AG09309 (cell line): ENCODE data around the gene ZNF593OS.

Experiments
- DNase-seq: peaks from one replicate; pipeline ENCODE4 v3.0.0-alpha.2; 2010; ENCODE audit warnings: low read depth
- H3K4me3 ChIP-seq: 2 replicates; pipeline ENCODE4 v1.5.1; 2011; ENCODE audit warnings: mild to moderate bottlenecking, low read depth, low read length, moderate library complexity; ENCODE audit not compliant: control insufficient read depth
- TF ChIP-seq, protein P1 (sequence below): IDR thresholded peaks from 2 replicates; pipeline ENCODE4 v1.5.1; 2011; ENCODE audit warnings: mild to moderate bottlenecking, low read depth, low read length, inconsistent platforms; ENCODE audit not compliant: insufficient read depth, control insufficient read depth; ENCODE audit errors: missing control alignments

The ZNF593OS gene

DNA sequence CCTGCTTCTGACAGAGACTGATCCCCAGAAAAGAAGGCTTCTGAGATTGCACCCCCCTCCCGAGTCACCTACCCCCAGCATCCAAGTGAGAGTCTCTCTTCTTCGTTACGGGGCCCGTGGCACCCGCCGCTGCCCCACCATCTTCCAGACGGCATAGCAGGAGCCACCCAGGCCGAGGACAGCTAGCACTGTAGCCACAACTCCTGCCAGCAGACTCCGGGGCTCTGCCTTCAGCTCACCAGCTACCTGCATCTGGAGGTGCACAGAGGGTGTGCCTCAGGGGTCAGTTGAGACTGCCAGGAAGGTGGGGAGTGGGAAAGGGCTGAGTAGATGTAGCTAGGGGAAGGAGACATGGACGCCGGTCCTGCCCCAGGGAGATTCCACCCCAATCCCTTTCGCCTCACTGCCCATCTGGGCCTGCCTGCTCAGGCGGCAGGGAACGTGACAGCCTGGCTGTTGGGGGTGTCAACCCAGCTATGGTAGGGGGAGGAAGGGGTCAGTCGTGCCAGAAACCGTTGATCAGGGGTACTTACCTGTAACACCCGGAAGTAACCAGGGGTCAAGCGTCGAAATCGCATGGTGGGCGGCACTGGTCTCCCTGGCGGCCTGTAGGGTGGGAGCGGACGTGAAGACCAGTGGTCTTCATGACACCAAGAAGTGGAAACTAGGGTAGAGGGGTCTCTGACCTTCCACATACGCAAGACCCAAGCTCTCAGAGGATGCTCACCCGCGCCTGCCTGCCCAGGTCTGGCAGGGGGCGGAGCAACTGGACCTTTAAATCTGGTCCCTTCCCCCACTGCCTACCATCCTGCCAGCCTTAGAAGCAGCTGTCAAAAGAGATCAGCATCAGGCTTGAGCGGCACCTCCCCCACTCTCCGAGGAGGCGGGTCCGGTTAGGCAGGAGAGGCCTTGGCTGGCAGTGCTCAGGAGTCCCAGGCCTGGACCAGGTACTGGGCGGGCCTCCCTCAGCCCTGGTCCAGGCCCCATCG is at the start of gene ZNF593OS:
Gene ZNF593OS (minus strand): TSS at position 749 of the 989 bp plus-strand sequence. CDS start 171 bp downstream, at position 578.
- TF ChIP-seq, protein P1, sequence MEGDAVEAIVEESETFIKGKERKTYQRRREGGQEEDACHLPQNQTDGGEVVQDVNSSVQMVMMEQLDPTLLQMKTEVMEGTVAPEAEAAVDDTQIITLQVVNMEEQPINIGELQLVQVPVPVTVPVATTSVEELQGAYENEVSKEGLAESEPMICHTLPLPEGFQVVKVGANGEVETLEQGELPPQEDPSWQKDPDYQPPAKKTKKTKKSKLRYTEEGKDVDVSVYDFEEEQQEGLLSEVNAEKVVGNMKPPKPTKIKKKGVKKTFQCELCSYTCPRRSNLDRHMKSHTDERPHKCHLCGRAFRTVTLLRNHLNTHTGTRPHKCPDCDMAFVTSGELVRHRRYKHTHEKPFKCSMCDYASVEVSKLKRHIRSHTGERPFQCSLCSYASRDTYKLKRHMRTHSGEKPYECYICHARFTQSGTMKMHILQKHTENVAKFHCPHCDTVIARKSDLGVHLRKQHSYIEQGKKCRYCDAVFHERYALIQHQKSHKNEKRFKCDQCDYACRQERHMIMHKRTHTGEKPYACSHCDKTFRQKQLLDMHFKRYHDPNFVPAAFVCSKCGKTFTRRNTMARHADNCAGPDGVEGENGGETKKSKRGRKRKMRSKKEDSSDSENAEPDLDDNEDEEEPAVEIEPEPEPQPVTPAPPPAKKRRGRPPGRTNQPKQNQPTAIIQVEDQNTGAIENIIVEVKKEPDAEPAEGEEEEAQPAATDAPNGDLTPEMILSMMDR: no peak
- peak within 1 kb of the TSS; percentile 94 for H3K4me3 ChIP-seq
- DNase-seq: no peak

DNA sequence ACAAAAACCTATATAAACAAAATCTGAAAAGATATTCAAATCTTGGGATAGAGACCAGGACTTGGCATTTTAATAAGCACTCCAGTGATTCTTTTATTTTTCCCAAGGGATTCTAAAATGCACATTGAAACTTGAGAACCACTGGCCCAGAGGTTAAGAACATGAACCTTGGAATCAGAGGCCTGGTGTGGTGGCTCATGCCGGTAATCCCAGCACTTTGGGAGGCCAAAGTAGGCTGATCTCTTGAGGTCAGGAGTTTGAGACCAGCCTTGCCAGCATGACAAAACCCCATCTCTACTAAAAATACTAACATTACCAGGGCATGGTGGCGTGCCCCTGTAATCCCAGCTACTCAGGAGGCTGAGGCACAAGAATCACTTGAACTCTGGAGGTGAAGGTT is 49.5 kb upstream of the ZNF593OS start:
- DNase-seq: no peak
- no peak overlapping the region for H3K4me3 ChIP-seq
- TF ChIP-seq, protein P1: no peak

DNA sequence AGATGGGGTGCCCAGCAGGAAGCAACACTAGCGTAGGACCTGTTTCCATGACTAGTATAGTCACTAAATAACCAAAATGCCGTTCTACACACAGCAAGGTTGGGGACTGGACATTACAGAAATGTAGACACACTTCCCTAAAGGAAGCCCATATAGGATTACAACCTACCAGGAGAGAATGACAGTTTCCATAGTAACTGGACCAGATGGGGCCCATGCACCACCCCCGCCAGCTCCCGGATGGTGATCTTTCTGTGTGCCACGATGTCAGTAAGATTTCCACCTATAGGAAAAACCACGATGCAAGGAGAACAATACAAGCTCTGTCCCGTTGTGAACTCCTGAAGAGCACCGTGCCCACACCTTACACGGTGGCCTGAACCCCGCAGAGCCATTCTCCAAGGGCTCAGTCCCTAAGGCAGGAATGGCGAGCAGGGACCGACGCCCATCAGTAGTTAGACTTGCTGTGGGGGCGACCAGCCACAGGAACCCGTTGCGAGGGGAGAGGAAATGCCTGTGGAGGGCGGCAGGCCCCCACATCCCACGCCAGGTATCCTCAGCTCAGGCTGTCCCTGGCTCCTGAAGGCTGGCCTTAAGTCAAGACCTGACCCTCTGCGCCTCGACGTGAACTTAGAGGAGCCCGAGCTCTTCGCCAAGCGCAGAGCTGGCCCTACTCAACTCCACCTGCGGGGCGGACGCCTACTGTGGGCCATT is 48.7 kb upstream of the ZNF593OS start:
- no peak for DNase-seq
- H3K4me3 ChIP-seq: no peak overlapping the region
- TF ChIP-seq, protein P1: no peak

DNA sequence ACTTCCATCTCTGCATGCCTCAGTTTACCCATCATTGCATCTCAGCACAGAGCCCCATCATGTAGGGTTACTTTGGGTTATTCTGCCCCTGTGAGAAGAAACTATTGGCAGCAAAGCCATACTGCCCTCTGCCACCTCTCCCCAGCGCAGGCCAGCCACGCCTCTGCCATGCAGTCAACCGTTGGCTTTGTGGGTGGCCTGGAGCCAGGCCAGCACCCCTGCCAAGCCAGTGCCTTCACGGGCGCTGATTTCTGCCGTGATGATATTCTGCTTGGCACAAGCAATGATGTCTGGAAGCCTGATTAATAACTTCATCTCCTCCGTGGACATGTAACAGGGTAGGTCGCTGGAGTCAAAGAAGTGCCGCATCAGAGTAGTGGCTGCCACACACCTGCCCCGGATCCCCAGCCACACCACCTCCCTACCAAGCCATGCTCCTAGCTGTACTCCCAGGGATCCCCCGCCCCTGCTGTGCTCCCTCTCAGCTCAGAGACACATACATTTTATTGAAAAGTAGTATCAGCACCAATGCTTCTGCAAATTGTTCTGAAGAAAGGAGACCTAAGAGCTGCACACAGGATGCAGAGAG is 47.4 kb upstream of the ZNF593OS start:
- TF ChIP-seq, protein P1: no peak
- H3K4me3 ChIP-seq: no peak overlapping the region
- no peak for DNase-seq

DNA sequence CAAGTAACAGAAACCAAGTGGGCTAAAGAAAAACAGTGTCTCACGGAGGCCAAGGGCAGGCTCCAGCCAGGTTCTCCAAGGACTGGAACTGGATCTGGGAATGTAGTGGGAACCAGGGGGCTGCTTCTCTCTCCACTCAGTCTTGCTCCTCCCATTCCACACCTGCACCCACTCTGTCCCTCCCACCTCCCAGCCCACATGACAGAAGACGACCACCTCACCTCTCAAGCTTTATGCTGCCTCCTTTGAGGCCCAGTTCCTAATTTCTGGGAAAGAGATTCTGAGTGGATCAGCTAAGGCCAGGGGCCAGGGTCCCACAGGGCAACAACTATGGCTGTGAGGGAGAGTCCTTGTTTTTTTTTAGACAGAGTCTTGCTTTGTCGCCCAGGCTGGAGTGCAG is 43.6 kb upstream of the ZNF593OS start:
- TF ChIP-seq, protein P1: no peak
- no peak for DNase-seq
- H3K4me3 ChIP-seq: no peak overlapping the region

DNA sequence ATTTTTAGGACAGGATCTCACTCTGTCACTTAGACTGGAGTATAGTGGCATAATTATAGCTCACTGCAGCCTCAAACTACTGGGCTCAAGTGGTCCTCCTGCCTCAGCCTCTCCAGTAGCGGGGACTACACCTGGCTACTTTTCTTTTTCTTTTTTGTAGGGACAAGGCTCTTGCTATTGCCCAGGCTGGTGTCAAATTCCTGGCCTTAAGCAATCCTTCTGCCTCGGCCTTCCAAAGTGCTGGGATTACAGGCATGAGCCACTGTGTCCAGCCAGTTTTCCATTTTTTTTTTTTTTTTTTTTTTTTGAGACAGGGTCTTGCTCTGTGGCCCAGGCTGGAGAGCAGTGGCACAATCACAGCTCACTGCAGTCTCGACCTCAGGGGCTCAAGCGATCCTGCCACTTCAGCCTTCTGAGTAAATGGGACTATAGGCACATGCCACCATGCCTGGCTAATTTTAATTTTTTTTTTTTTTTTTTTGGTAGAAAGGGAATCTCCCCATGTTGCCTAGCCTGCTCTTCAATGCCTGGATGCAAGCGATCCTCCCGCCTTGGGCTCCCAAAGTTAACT is 41.8 kb upstream of the ZNF593OS start:
- TF ChIP-seq, protein P1: no peak
- no peak for DNase-seq
- H3K4me3 ChIP-seq: no peak overlapping the region
